Measurements from ENCODE around the gene ZNF208.

The ZNF208 gene

GRCh38 chr19:21883516-21883915 is 127.2 kb downstream of the ZNF208 start:
- DNase-seq: no peak

Data from CD4-positive, alpha-beta T cell treated with Interleukin-15 for 1 hour (primary cell).